H1 (cell line): ENCODE results near the gene ALDH3A1.

Source experiments
- BCL11A ChIP-seq, 2 experiments: IDR thresholded peaks; one replicate each; pipeline ENCODE4 v1.6.1; 2011; ENCODE audit warnings: low read depth in 2 of 2, low read length in 2 of 2, mild to moderate bottlenecking in 2 of 2
- CTCF ChIP-seq, 3 experiments: IDR thresholded peaks; 1 replicate in 2 of 3; 2 replicates in 1 of 3; pipeline versions ENCODE4 v1.5.1 to v1.6.1; 2011; ENCODE audit warnings: low read length in 3 of 3, mild to moderate bottlenecking in 3 of 3, inconsistent platforms in 2 of 3, low read depth in 1 of 3, moderate library complexity in 1 of 3; ENCODE audit not compliant: insufficient read depth in 1 of 3; ENCODE audit errors: control extremely low read depth in 1 of 3
- EGR1 ChIP-seq: IDR thresholded peaks from 2 replicates; pipeline ENCODE4 v1.6.1; 2011; ENCODE audit warnings: low read depth, low read length, borderline replicate concordance
- EP300 ChIP-seq, 2 experiments: IDR thresholded peaks; 1 replicate in 1 of 2; 2 replicates in 1 of 2; pipeline ENCODE4 v1.6.1; 2011 to 2012; ENCODE audit warnings: low read depth in 2 of 2, low read length in 2 of 2, mild to moderate bottlenecking in 2 of 2, borderline replicate concordance in 1 of 2, inconsistent platforms in 1 of 2, moderate library complexity in 1 of 2
- EZH2 ChIP-seq: fragments of 200-600 bp; sonication (generic); IDR thresholded peaks from 2 replicates; pipeline ENCODE4 v1.7.1; 2012; ENCODE audit warnings: low read depth, mild to moderate bottlenecking, moderate library complexity, low read length, inconsistent platforms; ENCODE audit not compliant: severe bottlenecking
- MAX ChIP-seq: IDR thresholded peaks from 2 replicates; pipeline ENCODE4 v1.6.1; 2012; ENCODE audit warnings: inconsistent platforms
- POLR2AphosphoS5 ChIP-seq: IDR thresholded peaks from 2 replicates; pipeline ENCODE4 v1.6.1; 2011; ENCODE audit warnings: low read depth, low read length
- RBBP5 ChIP-seq: IDR thresholded peaks from 2 replicates; pipeline ENCODE4 v1.7.1; 2012; ENCODE audit warnings: low read depth, mild to moderate bottlenecking, inconsistent platforms, low read length, moderate library complexity, borderline replicate concordance
- SP2 ChIP-seq: IDR thresholded peaks from 2 replicates; pipeline ENCODE4 v1.6.1; 2012; ENCODE audit warnings: mild to moderate bottlenecking, low read length, inconsistent platforms
- TBP ChIP-seq: IDR thresholded peaks from 2 replicates; pipeline ENCODE4 v1.6.1; 2011; ENCODE audit warnings: low read depth, low read length, improper control_type of control experiment

- TF ChIP-seq CTCF (IDR thresholded peaks at IDR 0.05; ENCODE audit: control extremely low read depth in 1 of 3, insufficient read depth in 1 of 3, low read depth in 1 of 3, low read length in 3 of 3) (no peak), RBBP5 (no peak), POLR2AphosphoS5 (no peak), EGR1 (no peak), EP300 (IDR thresholded peaks at IDR 0.05; ENCODE audit: borderline replicate concordance in 1 of 2, low read depth in 2 of 2, low read length in 2 of 2) (no peak), TBP (no peak), BCL11A (IDR thresholded peaks at IDR 0.05; ENCODE audit: low read depth in 2 of 2, low read length in 2 of 2) (no peak), MAX (no peak), SP2 (no peak), EZH2 (no peak)
These were observed 14.1 kb downstream of the ALDH3A1 start for GRCh38 chr17:19733953-19734526.
